IgD-negative memory B cell (primary cell): ENCODE results near the gene PTH2. TPM values are rescaled to one million over a fixed set of nuclear protein-coding genes. Genes with fewer than 3 reads are reported as not detected.
A peak's percentile ranks its signal among the peaks of the same experiment; 100 is the strongest.
"Not testable (repeated sequence)": the region's sequence is repeated elsewhere in the genome, so short reads cannot be mapped to it uniquely, and the experiment has no call there.

Experiments
- H3K27ac Mint-ChIP-seq, 3 donors: one replicate each; pipeline ENCODE4 v1.8.0; 2020 to 2022; ENCODE audit warnings: mild to moderate bottlenecking in 3 of 3, mixed read lengths in 3 of 3, moderate library complexity in 1 of 3
- H3K27me3 Mint-ChIP-seq: one replicate; pipeline ENCODE4 v1.8.0; 2021; ENCODE audit warnings: mixed read lengths
- H3K36me3 Mint-ChIP-seq: one replicate; pipeline ENCODE4 v1.8.0; 2020; ENCODE audit warnings: mild to moderate bottlenecking, mixed read lengths
- H3K4me1 Mint-ChIP-seq, 3 donors: one replicate each; pipeline ENCODE4 v1.8.0; 2020 to 2022; ENCODE audit warnings: mixed read lengths in 3 of 3, mild to moderate bottlenecking in 1 of 3
- H3K4me3 Mint-ChIP-seq, 4 donors: one replicate each; pipeline ENCODE4 v1.8.0; 2020 to 2022; ENCODE audit warnings: mild to moderate bottlenecking in 4 of 4, mixed read lengths in 4 of 4, moderate library complexity in 3 of 4
- H3K9me3 Mint-ChIP-seq, 3 donors: one replicate each; pipeline ENCODE4 v1.8.0; 2020 to 2021; ENCODE audit warnings: mixed read lengths in 3 of 3, mild to moderate bottlenecking in 1 of 3
- polyA plus RNA-seq: library from polyadenylated mRNA; unstranded; fragments of 300-500 nt; fragmentation: Illumina TruSeq; gene quantifications from one replicate; pipeline ENCODE4 v1.2.3, GENCODE V29; 2021

PTH2 gene, protein sequence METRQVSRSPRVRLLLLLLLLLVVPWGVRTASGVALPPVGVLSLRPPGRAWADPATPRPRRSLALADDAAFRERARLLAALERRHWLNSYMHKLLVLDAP
- polyA plus RNA-seq = not detected

DNA sequence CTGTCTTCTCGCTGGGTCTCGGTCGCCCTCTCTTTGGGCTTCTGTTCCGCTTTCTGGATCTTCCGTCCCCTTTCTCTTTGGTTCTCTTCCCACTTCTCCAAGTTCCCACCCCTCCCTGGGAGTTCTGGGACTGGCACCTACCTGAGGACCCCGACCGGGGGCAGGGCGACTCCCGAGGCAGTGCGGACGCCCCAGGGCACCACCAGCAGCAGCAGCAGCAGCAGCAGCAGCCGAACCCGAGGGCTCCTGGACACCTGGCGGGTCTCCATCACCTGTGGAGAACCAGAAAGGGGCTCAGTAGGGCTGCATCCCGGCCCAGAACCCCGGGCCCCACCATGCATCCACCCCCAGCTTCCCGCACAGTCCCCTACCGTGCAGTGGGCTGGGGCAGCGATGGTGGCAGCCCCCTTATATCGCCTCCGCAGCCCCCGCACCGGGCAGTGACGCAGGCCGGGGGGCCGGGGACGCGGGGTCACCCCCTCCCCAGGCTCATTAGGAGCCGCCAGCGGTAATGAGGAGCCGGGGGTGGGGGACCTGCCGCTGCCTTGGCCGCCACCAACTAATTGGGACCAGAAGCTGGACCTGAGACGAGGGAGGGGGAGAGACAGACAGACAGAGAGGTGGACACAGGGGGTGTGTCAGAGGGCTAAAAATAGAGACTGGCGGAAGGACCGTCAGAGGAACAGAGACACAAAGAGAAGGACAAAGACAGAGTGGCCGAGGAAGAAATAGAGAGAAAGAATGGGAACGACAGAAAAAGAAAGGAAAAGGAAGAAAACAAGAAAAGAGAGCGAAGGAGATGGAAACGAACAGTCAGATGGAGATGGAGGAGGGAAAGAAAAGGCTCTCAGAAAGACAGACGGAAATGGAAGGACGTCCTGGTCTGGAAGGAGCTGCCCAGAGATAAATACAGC lies at the start of gene PTH2:
Gene PTH2 (minus strand): TSS at position 371 of the 914 bp plus-strand sequence. CDS start 102 bp downstream, at position 269.
- Mint-ChIP-seq H3K9me3 (no peaks in the 10 kb centered on the region), H3K27ac (peak within 1 kb of the TSS; percentile 40 to 88 (median 67)), H3K4me3 (peak within 1 kb of the TSS; percentile 66 to 80 (median 72))

DNA sequence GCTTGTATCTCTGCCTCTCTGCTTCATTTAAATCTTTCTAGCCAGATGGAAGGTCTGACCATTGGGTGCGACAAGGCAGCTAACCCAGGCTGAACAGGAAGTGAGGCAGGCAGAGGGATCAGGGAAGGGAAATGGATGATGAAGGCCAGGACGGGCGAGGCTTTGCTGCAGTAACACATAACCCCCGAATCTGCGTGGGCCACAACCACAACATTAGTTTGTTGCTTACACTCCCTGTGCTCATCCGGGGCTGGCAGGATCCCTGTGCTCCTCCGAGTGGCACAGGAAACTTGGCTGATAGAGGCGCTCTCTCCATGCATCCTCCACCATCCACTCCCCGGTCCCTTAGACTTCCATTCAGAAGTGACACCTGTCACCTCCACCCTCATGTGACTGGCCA lies 49.7 kb upstream of the PTH2 start:
- Mint-ChIP-seq H3K4me3 (peak overlapping the region; percentile 21 to 97 (median 80)), H3K36me3 (peaks cover 3% of the 10 kb centered on the region), H3K9me3 (no peaks in the 10 kb centered on the region), H3K27ac (peak overlapping the region; percentile 90 to 96 (median 93)), H3K27me3 (no peaks in the 10 kb centered on the region), H3K4me1 (peaks cover 27 to 30% (median 28%) of the 10 kb centered on the region in 3 donors)

More for the DNA sequence above, at the start of gene PTH2:
- Mint-ChIP-seq H3K4me1 (peaks cover 24 to 63% (median 49%) of the 10 kb centered on the region in 3 donors), H3K36me3 (no peaks in the 10 kb centered on the region), H3K27me3 (peaks cover 82% of the 10 kb centered on the region)

DNA sequence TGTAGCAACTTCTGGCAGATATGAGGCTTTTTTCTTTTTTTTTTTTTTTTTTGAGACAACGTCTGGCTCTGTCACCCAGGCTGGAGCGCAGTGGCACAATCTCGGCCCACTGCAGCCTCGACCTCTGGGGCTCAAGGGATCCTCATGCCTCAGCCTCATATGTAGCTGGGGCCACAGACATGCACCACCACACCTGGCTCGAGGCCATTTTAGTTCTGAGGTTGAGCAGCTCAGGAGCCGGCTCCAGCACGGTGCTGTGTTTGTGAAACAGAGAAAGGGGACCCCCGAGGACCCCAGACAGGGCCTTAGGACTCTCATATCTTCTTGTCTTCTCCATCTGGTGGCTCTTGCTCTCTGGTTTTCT lies 47.4 kb upstream of the PTH2 start:
- no peaks in the 10 kb centered on the region for H3K9me3 Mint-ChIP-seq
- H3K4me1 Mint-ChIP-seq = peaks cover 21 to 25% (median 22%) of the 10 kb centered on the region in 3 donors
- peak overlapping the region in 3 of 4 donors; percentile 63 to 91 (median 88) for H3K4me3 Mint-ChIP-seq
- H3K36me3 Mint-ChIP-seq = peaks cover 3% of the 10 kb centered on the region
- no peaks in the 10 kb centered on the region for H3K27me3 Mint-ChIP-seq
- peak overlapping the region; percentile 96 to 99 (median 98) for H3K27ac Mint-ChIP-seq

DNA sequence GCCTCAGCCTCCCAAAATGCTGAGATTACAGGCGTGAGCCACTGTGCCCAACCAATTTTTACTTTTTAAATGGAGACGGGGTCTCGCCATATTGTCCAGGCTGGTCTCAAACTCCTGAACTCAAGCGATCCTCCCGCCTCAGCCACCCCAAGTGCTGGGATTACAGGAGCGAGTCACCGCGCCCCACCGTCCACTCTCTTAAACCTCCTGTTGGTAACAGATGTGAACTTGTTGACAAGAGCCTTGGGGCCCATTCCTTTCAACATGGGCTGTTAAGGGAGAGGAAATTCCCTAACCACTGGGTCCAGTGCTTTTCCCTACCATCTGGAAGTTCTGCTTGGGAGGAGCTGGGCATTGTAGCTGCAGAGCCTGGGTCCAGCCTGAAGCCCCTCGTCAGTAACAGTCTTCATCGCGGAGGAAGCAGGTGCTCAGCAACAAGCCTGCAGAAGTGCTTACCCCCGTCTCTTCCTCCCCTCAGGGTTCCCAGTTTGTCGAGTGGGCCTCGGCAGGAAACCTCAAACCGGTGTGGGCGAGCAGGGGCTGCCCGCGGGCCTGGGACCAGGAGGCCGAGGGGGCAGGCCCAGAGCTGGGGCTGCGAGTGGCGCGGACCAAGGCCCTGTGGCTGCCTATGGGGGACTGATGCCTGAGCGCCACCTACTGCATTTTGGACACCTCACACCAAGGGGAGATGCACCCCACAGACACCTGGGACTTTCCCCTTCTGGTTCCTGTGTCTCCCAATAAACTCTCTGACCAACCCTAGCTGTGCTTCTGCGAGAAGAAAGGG lies 46.8 kb upstream of the PTH2 start:
- Mint-ChIP-seq H3K27ac (peak overlapping the region; percentile 96 to 99 (median 98)), H3K27me3 (no peaks in the 10 kb centered on the region), H3K9me3 (no peaks in the 10 kb centered on the region), H3K4me3 (peak overlapping the region in 3 of 4 donors; percentile 83 to 91 (median 88)), H3K36me3 (peaks cover 3% of the 10 kb centered on the region), H3K4me1 (peaks cover 21 to 25% (median 22%) of the 10 kb centered on the region in 3 donors)

DNA sequence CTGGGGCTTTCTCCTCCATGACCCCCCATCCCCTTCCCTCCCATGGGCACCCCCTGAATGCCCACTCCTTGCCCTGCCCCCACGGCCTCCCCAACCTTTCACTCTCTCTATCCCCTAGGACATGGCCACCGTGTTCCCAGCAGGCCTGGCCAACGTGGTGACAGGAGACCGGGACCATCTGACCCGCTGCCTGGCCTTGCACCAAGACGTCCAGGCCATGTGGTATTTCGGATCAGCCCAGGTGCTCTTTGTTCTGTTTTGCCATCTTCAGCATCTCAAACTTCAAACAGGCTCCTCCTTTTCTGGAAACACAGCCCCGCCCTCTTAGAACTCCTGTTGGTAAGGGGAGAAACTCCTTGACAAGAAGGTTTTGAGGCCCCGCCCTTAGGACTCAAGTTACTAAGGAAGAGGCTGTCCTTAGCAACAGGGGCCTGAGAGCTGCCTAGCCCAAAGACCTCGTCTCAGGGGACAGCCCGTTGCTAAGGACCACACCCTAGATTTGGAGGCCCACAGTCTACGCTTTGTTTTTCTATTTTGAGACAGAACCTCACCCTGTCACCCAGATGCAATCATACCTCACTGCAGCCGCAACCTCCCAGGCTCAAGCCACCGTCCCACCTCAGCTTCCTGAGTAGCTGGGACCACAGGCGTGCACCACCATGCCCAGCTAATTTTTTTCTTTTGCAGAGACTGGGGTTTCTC lies 45.7 kb upstream of the PTH2 start:
- peaks cover 3% of the 10 kb centered on the region for H3K36me3 Mint-ChIP-seq
- H3K27ac Mint-ChIP-seq = peak overlapping the region; percentile 96 to 99 (median 98)
- no peaks in the 10 kb centered on the region for H3K9me3 Mint-ChIP-seq
- peak overlapping the region; percentile 69 to 95 (median 87) for H3K4me3 Mint-ChIP-seq
- peaks cover 18 to 25% (median 21%) of the 10 kb centered on the region in 3 donors for H3K4me1 Mint-ChIP-seq
- no peaks in the 10 kb centered on the region for H3K27me3 Mint-ChIP-seq

DNA sequence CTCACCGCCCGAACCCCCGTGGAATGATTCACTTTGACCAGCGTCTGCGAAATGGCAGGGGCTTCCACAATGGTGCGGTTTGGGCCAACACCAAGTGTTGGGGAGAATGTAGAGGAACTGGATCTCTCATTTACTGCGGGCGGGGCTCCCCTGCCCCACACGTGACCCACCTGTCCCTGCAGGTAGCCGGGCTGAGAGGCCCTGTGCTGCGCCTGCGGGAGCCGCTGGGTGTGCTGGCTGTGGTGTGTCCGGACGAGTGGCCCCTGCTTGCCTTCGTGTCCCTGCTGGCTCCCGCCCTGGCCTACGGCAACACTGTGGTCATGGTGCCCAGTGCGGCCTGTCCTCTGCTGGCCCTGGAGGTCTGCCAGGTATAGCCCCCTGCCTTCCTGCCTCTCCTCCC lies 45.0 kb upstream of the PTH2 start:
- no peaks in the 10 kb centered on the region for H3K27me3 Mint-ChIP-seq
- peaks cover 16 to 24% (median 21%) of the 10 kb centered on the region in 3 donors for H3K4me1 Mint-ChIP-seq
- peaks cover 3% of the 10 kb centered on the region for H3K36me3 Mint-ChIP-seq
- no peak overlapping the region for H3K4me3 Mint-ChIP-seq
- H3K27ac Mint-ChIP-seq = peak overlapping the region in 2 of 3 donors; percentile 98 to 99
- no peaks in the 10 kb centered on the region for H3K9me3 Mint-ChIP-seq

DNA sequence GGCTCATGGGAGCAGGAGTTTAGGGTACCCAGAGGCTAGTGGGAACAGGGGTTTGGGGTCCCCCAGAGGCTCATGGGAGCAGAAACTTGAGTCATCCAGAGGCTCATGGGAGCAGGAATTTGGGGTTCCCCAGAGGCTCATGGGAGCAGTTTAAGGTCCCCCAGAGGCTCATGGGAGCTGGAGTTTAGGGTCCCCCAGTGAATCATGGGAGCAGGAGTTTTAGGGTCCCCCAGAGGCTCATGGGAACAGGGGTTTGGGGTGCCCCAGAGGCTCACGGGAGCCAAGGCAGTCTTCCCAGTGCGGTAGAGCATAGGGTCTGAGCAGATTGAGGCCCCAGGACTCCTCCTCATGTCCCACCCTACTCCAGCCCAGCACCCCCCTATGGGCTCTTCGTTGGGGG lies 42.1 kb upstream of the PTH2 start:
- Mint-ChIP-seq H3K4me1 (peaks cover 9 to 13% (median 10%) of the 10 kb centered on the region in 3 donors), H3K27me3 (no peaks in the 10 kb centered on the region), H3K4me3 (peak overlapping the region in 1 of 4 donors; percentile 27), H3K27ac (peak overlapping the region in 2 of 3 donors; percentile 80 to 84), H3K36me3 (peaks cover 3% of the 10 kb centered on the region), H3K9me3 (no peaks in the 10 kb centered on the region)

DNA sequence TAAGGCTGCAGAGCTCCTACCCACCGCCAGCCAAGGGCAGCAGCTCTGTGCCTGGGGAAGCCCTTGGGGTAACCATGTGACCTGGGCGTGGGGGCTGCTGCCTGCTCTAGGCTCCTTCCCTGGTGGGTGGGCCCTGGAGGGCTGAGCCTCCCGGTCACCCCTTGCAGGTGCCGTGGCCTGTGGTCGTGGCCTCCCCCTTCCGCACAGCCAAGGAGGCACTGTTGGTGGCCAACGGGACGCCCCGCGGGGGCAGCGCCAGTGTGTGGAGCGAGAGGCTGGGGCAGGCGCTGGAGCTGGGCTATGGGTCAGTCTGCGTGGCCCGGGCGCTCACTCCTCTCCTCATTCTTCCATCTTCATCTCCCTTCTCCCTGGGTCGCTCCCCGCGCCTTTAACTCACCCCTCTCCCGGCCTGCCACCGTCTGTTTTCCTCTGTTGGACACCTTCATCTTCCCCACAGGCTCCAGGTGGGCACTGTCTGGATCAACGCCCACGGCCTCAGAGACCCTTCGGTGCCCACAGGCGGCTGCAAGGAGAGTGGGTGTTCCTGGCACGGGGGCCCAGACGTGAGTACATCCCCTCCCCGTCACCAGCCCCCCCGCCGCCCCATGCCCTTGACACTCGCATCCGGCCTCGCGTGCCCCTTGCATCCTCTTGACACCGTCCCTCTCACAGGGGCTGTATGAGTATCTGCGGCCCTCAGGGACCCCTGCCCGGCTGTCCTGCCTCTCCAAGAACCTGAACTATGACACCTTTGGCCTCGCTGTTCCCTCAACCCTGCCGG lies 40.9 kb upstream of the PTH2 start:
- no peak overlapping the region for H3K4me3 Mint-ChIP-seq
- no peaks in the 10 kb centered on the region for H3K27me3 Mint-ChIP-seq
- peaks cover 3 to 7% (median 6%) of the 10 kb centered on the region in 3 donors for H3K4me1 Mint-ChIP-seq
- H3K9me3 Mint-ChIP-seq = no peaks in the 10 kb centered on the region
- H3K36me3 Mint-ChIP-seq = peaks cover 3% of the 10 kb centered on the region
- H3K27ac Mint-ChIP-seq = peak overlapping the region in 2 of 3 donors; percentile 80 to 84

DNA sequence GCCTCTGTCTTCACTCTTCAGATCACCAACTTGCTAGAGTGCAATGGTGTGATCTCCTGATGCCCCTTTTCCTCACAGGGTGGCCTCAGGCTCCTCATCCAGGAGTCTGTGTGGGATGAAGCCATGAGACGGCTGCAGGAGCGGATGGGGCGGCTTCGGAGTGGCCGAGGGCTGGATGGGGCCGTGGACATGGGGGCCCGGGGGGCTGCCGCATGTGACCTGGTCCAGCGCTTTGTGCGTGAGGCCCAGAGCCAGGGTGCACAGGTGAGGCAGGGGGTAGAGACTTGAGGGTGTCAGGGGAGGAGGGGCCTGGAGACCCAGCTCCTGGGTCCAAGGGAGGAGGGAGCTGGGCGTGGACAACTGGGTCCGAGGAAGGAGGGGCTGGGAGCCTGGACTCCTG lies 39.3 kb upstream of the PTH2 start:
- H3K27ac Mint-ChIP-seq = peak overlapping the region in 1 of 3 donors; percentile 39
- H3K27me3 Mint-ChIP-seq = no peaks in the 10 kb centered on the region
- no peaks in the 10 kb centered on the region for H3K9me3 Mint-ChIP-seq
- no peak overlapping the region for H3K4me3 Mint-ChIP-seq
- H3K36me3 Mint-ChIP-seq = no peaks in the 10 kb centered on the region
- H3K4me1 Mint-ChIP-seq = no peaks in the 10 kb centered on the region

DNA sequence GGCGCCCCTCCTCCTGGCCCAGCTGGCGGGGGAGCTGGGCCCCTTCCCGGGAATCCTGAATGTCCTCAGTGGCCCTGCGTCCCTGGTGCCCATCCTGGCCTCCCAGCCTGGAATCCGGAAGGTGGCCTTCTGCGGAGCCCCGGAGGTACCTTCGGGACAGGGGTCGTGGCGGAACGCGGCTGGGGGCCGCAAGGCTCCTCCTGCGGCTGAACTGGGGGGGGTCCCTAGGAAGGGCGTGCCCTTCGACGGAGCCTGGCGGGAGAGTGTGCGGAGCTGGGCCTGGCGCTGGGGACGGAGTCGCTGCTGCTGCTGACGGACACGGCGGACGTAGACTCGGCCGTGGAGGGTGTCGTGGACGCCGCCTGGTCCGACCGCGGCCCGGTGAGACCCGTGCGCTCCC lies 38.4 kb upstream of the PTH2 start:
- H3K4me1 Mint-ChIP-seq = peaks cover 0 to 2% (median 2%) of the 10 kb centered on the region in 3 donors
- no peaks in the 10 kb centered on the region for H3K27me3 Mint-ChIP-seq
- H3K36me3 Mint-ChIP-seq = no peaks in the 10 kb centered on the region
- H3K9me3 Mint-ChIP-seq = no peaks in the 10 kb centered on the region
- H3K4me3 Mint-ChIP-seq = no peak overlapping the region
- H3K27ac Mint-ChIP-seq = no peak overlapping the region

DNA sequence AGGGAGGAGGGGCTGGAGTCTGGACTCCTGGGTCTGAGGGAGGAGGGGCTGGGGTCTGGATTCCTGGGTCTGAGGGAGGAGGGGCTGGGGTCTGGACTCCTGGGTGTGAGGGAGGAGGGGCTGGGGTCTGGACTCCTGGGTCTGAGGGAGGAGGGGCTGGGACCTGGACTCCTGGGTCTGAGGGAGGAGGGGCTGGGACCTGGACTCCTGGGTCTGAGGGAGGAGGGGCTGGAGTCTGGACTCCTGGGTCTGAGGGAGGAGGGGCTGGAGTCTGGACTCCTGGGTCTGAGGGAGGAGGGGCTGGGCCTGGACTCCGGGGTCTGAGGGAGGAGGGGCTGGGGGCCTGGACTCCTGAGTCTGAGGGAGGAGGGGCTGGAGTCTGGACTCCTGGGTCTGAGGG lies 37.9 kb upstream of the PTH2 start:
- not testable (repeated sequence) for H3K4me1 Mint-ChIP-seq, H3K27ac Mint-ChIP-seq, H3K4me3 Mint-ChIP-seq, H3K36me3 Mint-ChIP-seq, H3K27me3 Mint-ChIP-seq, H3K9me3 Mint-ChIP-seq

DNA sequence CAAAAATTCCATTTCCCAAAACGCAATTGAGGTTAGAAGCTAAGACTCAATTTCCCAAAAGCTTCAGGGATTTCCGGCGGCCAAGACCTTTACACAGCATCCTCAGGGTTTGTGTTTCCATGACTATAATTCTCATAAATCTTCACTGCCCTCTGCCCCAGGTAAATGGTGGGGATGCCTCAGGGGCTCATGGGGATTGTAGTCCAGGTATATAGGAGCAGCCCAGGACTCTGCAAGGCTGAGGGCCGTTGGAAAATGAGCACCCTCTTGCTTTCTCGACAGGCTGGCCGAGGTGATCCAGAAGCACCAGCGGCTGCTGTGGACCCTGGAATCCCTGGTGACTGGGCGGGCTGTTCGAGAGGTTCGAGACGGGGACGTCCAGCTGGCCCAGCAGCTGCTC lies 36.1 kb upstream of the PTH2 start:
- H3K27me3 Mint-ChIP-seq = no peaks in the 10 kb centered on the region
- H3K27ac Mint-ChIP-seq = peak overlapping the region in 2 of 3 donors; percentile 13 to 75
- H3K4me1 Mint-ChIP-seq = peaks cover 0 to 5% (median 4%) of the 10 kb centered on the region in 3 donors
- no peaks in the 10 kb centered on the region for H3K9me3 Mint-ChIP-seq
- peaks cover 2% of the 10 kb centered on the region for H3K36me3 Mint-ChIP-seq
- H3K4me3 Mint-ChIP-seq = no peak overlapping the region

DNA sequence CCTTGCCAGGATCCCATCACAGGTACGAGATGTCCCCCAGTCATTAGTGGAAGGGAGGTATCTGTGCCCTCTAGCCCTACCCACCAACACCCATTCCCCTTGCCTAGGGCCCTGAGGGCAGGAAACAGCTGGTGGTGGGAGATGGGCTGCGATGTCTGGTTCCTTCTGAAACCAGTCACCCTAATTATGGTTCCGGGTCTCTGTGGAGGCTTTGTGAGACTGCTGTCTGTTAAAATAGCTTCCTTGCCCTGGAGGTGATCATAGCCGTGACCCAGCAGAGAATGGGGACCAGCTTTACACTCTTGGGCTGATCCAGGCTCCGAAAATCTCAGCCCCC lies 35.3 kb upstream of the PTH2 start:
- Mint-ChIP-seq H3K4me3 (peak overlapping the region in 2 of 4 donors; percentile 12 to 27), H3K4me1 (peaks cover 1 to 9% (median 5%) of the 10 kb centered on the region in 3 donors), H3K9me3 (no peaks in the 10 kb centered on the region), H3K27ac (peak overlapping the region in 1 of 3 donors; percentile 75), H3K36me3 (peaks cover 2% of the 10 kb centered on the region), H3K27me3 (no peaks in the 10 kb centered on the region)

DNA sequence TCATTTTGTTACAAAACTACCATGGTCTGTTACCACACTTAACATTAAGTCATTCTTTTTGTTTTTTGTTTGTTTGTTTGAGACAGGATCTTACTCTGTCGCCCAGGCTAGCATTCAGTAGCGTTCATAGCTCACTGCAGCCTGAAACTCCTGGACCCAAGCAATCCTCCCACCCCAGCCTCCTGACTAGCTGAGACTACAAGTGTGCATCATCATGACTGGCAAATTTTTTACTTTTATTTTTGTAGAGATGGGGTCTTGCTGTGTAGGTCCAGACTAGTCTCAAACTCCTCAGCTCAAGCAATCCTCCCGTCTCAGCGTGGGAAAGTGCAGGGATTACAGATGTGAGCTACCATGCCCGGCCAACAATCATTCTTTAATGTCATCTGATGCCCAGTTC lies 33.1 kb upstream of the PTH2 start:
- Mint-ChIP-seq H3K27me3 (no peaks in the 10 kb centered on the region), H3K4me3 (peak overlapping the region in 3 of 4 donors; percentile 13 to 71 (median 51)), H3K36me3 (peaks cover 3% of the 10 kb centered on the region), H3K27ac (peak overlapping the region in 1 of 3 donors; percentile 46), H3K4me1 (peaks cover 14 to 20% (median 15%) of the 10 kb centered on the region in 3 donors), H3K9me3 (no peaks in the 10 kb centered on the region)
